HEK293 (cell line): ENCODE measurements around the gene HSCB.
"Not testable (repeated sequence)": the region's sequence is repeated elsewhere in the genome, so short reads cannot be mapped to it uniquely, and the experiment has no call there.

ENCODE experiments used
- CTCF ChIA-PET: fragments of 350-600 bp; formaldehyde crosslinking; extraction: SDS; loops from one replicate; lab custom pipeline; 2021; ENCODE audit warnings: antibody characterized with exemption; lab: Yijun Ruan, JAX
- POLR2A ChIA-PET: fragments of 300-600 bp; formaldehyde crosslinking; extraction: SDS; loops from one replicate; lab custom pipeline; 2020; ENCODE audit warnings: antibody characterized with exemption, inconsistent platforms; lab: Yijun Ruan, JAX
- H3K27ac ChIP-seq: fragments of 200-500 bp; sonication (Bioruptor generic); 2 replicates; pipeline ENCODE4 v1.5.1; 2014; ENCODE audit warnings: low read depth, low read length, control low read depth, inconsistent platforms; ENCODE audit errors: extremely low read depth
- H3K36me3 ChIP-seq, 2 experiments: fragments of 200-500 bp in 1 of 2; sonication (Bioruptor generic) in 1 of 2; 1 replicate in 1 of 2; 2 replicates in 1 of 2; pipeline ENCODE4 v1.5.1; 2014 to 2017; ENCODE audit warnings: inconsistent platforms in 2 of 2, low read length in 2 of 2; ENCODE audit not compliant: control insufficient read depth in 2 of 2, insufficient read depth in 1 of 2
- H3K4me1 ChIP-seq: fragments of 200-500 bp; sonication (Bioruptor generic); 2 replicates; pipeline ENCODE4 v1.5.1; 2014; ENCODE audit warnings: mild to moderate bottlenecking, low read length, inconsistent platforms; ENCODE audit not compliant: control insufficient read depth, insufficient read depth
- H3K4me3 ChIP-seq: 2 replicates; pipeline ENCODE4 v1.5.1; 2011; ENCODE audit warnings: low read depth, mild to moderate bottlenecking, control low read depth, low read length, moderate library complexity
- H3K9me3 ChIP-seq: fragments of 200-500 bp; sonication (Bioruptor generic); 2 replicates; pipeline ENCODE4 v1.5.1; 2014; ENCODE audit warnings: low read depth, low read length, inconsistent platforms; ENCODE audit not compliant: control insufficient read depth, insufficient read depth
- PRDM1 ChIP-seq: fragments of 450-650 bp; formaldehyde crosslinking; IDR thresholded peaks from 2 replicates; pipeline ENCODE4; 2016; ENCODE audit warnings: missing biosample characterization, missing genetic modification characterization
- PRDM6 ChIP-seq: fragments of 450-650 bp; formaldehyde crosslinking; IDR thresholded peaks from 2 replicates; pipeline ENCODE4 v1.5.1; 2017; ENCODE audit warnings: missing biosample characterization, missing genetic modification characterization
- ZNF174 ChIP-seq: fragments of 450-650 bp; formaldehyde crosslinking; IDR thresholded peaks from 2 replicates; pipeline ENCODE4 v1.5.0; 2017; ENCODE audit warnings: missing biosample characterization, mild to moderate bottlenecking, missing genetic modification characterization
- ZNF664 ChIP-seq: fragments of 450-650 bp; formaldehyde crosslinking; IDR thresholded peaks from 2 replicates; pipeline ENCODE4 v1.5.1; 2016; ENCODE audit warnings: missing biosample characterization, missing genetic modification characterization
- ZNF677 ChIP-seq: fragments of 450-650 bp; IDR thresholded peaks from 2 replicates; pipeline ENCODE4 v1.5.0; 2018; ENCODE audit warnings: missing biosample characterization, mild to moderate bottlenecking, missing genetic modification characterization, moderate library complexity
- ZNF791 ChIP-seq: fragments of 450-650 bp; formaldehyde crosslinking; IDR thresholded peaks from 2 replicates; pipeline ENCODE4 v1.5.1; 2016; ENCODE audit warnings: missing biosample characterization, missing genetic modification characterization
- ZNF792 ChIP-seq: fragments of 450-650 bp; formaldehyde crosslinking; IDR thresholded peaks from 2 replicates; pipeline ENCODE4 v1.5.1; 2016; ENCODE audit warnings: missing biosample characterization, missing genetic modification characterization
- ZNF843 ChIP-seq: fragments of 450-650 bp; formaldehyde crosslinking; IDR thresholded peaks from 2 replicates; pipeline ENCODE4 v1.5.1; 2016; ENCODE audit warnings: missing biosample characterization, missing genetic modification characterization
- TF ChIP-seq, protein P1 (sequence below): fragments of 450-650 bp; formaldehyde crosslinking; IDR thresholded peaks from 2 replicates; pipeline ENCODE4; 2016; ENCODE audit warnings: missing biosample characterization, missing genetic modification characterization
- TF ChIP-seq, protein P2 (sequence below): fragments of 450-650 bp; formaldehyde crosslinking; IDR thresholded peaks from 2 replicates; pipeline ENCODE4 v1.5.1; 2016; ENCODE audit warnings: missing biosample characterization, missing genetic modification characterization

Gene HSCB

DNA sequence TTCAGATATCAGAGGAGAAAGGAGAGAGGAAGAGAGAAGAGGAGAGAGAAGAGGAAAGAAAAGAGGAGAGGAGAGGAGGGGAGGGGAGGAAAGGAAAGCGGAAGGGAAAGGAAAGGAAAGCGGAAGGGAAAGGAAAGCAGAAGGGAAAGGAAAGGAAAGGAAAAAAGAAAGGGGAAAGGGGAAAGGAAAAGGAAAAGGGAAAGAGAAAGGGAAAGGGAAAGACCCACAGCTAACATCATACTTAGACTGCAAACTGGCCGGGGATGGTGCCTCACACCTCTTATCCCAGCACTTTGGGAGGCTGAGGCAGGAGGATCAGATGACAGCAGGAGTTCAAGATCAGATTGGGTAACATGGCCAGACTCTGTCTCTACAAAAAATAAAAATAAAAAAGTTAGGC, 11.7 kb upstream of the HSCB start:
- no peak overlapping the region for H3K27ac ChIP-seq
- TF ChIP-seq ZNF677 (tag by site-specific recombination) (no peak), PRDM1 (tag by site-specific recombination) (peak; percentile 100)
- TF ChIP-seq, protein P1, sequence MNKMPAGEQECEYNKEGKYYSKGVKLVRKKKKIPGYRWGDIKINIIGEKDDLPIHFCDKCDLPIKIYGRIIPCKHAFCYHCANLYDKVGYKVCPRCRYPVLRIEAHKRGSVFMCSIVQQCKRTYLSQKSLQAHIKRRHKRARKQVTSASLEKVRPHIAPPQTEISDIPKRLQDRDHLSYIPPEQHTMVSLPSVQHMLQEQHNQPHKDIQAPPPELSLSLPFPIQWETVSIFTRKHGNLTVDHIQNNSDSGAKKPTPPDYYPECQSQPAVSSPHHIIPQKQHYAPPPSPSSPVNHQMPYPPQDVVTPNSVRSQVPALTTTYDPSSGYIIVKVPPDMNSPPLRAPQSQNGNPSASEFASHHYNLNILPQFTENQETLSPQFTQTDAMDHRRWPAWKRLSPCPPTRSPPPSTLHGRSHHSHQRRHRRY (tag by site-specific recombination) = no peak
- no peaks in the 10 kb centered on the region for H3K4me1 ChIP-seq
- POLR2A ChIA-PET = no interaction called here
- H3K36me3 ChIP-seq = peaks cover 54% of the 10 kb centered on the region in 2 experiments
- no peaks in the 10 kb centered on the region for H3K9me3 ChIP-seq
- CTCF ChIA-PET = interaction anchor here (0.5 kb wide), 1 partner anchor 31 kb away, joined by 3 read pairs; no protein-coding TSS in a partner anchor
- H3K4me3 ChIP-seq = no peak overlapping the region

DNA sequence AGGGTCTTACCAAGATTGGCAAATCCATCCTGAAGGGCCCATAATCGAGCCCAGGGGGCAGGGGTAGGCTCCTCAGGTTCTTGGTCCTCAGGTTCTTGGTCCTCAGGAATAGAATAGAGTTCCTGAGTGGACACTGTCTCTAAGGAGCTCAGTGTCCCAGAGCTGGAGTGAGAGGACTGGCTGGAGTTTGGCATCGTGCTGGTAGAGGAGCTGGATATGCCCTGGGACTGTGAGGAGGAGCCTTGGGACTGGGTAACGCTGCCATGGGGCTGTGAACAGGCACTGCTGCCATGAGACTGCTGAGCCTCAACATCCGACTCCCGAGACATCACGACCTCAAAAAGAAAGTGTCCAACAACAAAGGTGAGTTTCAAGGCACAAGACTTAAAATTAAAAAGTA, 7.4 kb upstream of the HSCB start:
- Histone ChIP-seq H3K4me1 (no peaks in the 10 kb centered on the region), H3K36me3 (peaks cover 29 to 37% of the 10 kb centered on the region in 2 experiments; a peak in 2 of 3 replicates), H3K27ac (no peak overlapping the region; the same call in 1 of the 2 replicates)
- POLR2A ChIA-PET = no interaction called here
- TF ChIP-seq PRDM6 (tag by site-specific recombination) = no peak
- TF ChIP-seq, all 188 proteins: peak for 0
- no peaks in the 10 kb centered on the region for H3K9me3 ChIP-seq
- CTCF ChIA-PET = interaction anchor here (0.8 kb wide), 1 partner anchor 26 kb away, joined by 6 read pairs; no protein-coding TSS in a partner anchor
- no peak overlapping the region for H3K4me3 ChIP-seq

DNA sequence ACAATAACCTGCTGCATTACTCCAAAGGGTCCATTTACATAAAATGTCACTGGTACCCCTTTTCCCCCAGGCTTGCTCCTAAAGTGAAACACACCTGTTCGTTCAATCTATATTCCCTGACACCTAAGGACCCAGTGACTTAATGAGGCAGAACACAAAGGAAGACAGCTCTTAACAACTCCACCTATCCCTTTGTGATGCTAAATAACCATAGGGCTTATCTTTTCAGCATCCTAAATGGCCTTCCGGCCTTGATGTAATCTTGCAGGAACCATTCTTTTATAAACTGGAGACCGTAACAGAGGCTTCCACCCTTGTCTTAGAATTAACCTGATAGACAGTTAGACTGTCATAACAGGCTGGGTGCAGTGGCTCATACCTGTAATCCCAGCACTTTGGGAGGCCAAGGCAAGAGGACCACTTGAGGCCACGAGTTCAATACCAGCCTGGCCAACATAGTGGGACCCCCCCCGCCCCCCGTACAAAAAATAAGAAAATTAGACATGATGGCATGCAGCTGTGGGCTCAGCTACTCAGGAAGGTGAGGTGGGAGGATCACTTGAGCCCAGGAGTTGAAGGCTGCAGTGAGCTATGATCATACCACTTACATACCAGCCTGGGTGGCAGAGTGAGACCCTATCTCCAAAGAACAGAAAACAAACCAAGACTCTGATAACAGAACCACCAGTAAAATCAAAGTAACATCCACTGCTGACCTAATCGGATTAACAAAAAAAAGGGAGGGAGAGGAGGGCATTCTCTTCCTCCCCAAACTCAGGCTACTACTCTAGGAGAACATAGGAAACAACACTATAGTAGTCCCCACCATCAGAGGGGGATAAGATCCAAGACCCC, 5.3 kb upstream of the HSCB start:
- H3K27ac ChIP-seq = no peak overlapping the region
- H3K36me3 ChIP-seq = peaks cover 24 to 29% of the 10 kb centered on the region in 2 experiments; a peak in 2 of 3 replicates
- ChIA-PET POLR2A (no interaction called here), CTCF (no interaction called here)
- no peak overlapping the region for H3K4me3 ChIP-seq
- H3K4me1 ChIP-seq = no peaks in the 10 kb centered on the region
- no peaks in the 10 kb centered on the region for H3K9me3 ChIP-seq
- TF ChIP-seq ZNF664 (no peak), ZNF843 (tag by site-specific recombination) (no peak), ZNF792 (tag by site-specific recombination) (no peak)
- TF ChIP-seq, protein P2, sequence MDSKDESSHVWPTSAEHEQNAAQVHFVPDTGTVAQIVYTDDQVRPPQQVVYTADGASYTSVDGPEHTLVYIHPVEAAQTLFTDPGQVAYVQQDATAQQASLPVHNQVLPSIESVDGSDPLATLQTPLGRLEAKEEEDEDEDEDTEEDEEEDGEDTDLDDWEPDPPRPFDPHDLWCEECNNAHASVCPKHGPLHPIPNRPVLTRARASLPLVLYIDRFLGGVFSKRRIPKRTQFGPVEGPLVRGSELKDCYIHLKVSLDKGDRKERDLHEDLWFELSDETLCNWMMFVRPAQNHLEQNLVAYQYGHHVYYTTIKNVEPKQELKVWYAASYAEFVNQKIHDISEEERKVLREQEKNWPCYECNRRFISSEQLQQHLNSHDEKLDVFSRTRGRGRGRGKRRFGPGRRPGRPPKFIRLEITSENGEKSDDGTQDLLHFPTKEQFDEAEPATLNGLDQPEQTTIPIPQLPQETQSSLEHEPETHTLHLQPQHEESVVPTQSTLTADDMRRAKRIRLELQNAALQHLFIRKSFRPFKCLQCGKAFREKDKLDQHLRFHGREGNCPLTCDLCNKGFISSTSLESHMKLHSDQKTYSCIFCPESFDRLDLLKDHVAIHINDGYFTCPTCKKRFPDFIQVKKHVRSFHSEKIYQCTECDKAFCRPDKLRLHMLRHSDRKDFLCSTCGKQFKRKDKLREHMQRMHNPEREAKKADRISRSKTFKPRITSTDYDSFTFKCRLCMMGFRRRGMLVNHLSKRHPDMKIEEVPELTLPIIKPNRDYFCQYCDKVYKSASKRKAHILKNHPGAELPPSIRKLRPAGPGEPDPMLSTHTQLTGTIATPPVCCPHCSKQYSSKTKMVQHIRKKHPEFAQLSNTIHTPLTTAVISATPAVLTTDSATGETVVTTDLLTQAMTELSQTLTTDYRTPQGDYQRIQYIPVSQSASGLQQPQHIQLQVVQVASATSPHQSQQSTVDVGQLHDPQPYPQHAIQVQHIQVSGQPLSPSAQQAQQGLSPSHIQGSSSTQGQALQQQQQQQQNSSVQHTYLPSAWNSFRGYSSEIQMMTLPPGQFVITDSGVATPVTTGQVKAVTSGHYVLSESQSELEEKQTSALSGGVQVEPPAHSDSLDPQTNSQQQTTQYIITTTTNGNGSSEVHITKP (tag by site-specific recombination) = peak; percentile 64

DNA sequence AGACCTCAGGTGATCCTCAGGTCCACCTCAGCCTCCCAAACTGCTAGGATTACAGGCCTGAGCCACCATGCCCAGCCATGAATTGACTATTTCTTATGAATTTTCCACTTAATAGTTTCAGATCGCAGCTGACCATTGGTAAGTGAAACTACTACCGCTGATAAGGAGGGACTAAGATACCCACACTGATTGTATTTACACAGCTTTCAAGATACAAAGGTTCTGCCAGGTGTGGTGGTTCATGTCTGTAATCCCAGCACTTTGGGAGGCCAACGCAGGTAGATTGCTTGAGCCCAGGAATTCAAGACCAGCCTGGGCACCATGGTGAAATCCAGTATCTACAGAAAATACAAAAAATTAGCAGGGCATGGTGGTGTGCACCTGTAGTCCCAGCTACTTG, 4.1 kb upstream of the HSCB start:
- CTCF ChIA-PET = interaction anchor here (0.6 kb wide), 1 partner anchor 62 kb away, joined by 4 read pairs; no protein-coding TSS in a partner anchor
- Histone ChIP-seq H3K36me3 (peaks cover 15 to 28% of the 10 kb centered on the region in 2 experiments; a peak in 2 of 3 replicates), H3K27ac (no peak overlapping the region), H3K9me3 (no peaks in the 10 kb centered on the region), H3K4me3 (no peak overlapping the region), H3K4me1 (no peaks in the 10 kb centered on the region)
- POLR2A ChIA-PET = no interaction called here
- TF ChIP-seq ZNF791 (tag by site-specific recombination) (no peak), ZNF174 (tag by site-specific recombination) (no peak)

GRCh38 chr22:28738876-28739275, 3.0 kb upstream of the HSCB start:
- H3K4me1 ChIP-seq, H3K4me3 ChIP-seq, H3K9me3 ChIP-seq, H3K27ac ChIP-seq, POLR2A ChIA-PET: not testable (repeated sequence)
- CTCF ChIA-PET = interaction anchor here (0.5 to 0.7 kb wide), 2 partner anchors 51 to 226 kb away, joined by 3 read pairs; no protein-coding TSS in a partner anchor
- peaks cover 9 to 23% of the 10 kb centered on the region in 2 experiments; a peak in 2 of 3 replicates for H3K36me3 ChIP-seq
